CD4-positive, alpha-beta T cell treated with Interleukin-21 for 1 hour (primary cell): Measurements from ENCODE around the gene RBM26.
A peak's percentile ranks its signal among the peaks of the same experiment; 100 is the strongest.

Experiments
- DNase-seq: peaks from one replicate; pipeline ENCODE4 v3.0.0-alpha.2; 2020

Gene RBM26

GRCh38 chr13:79423801-79424642, 18.0 kb upstream of the RBM26 start:
- peak; percentile 59 for DNase-seq

- no peak for DNase-seq
Measured at GRCh38 chr13:79423340-79423739, 17.3 kb upstream of the RBM26 start.

GRCh38 chr13:79419365-79419764, 13.3 kb upstream of the RBM26 start:
- no peak for DNase-seq

GRCh38 chr13:79417741-79418140, 11.7 kb upstream of the RBM26 start:
- no peak for DNase-seq

- no peak for DNase-seq
Measured at GRCh38 chr13:79413521-79413920, 7.5 kb upstream of the RBM26 start.

- no peak for DNase-seq
Measured at GRCh38 chr13:79409828-79410227, 3.8 kb upstream of the RBM26 start.

GRCh38 chr13:79407349-79407979, 1.4 kb upstream of the RBM26 start:
- no peak for DNase-seq

GRCh38 chr13:79406597-79406908, 498 bp upstream of the RBM26 start:
- DNase-seq = no peak

- no peak for DNase-seq
Measured at GRCh38 chr13:79405501-79405830, 589 bp downstream of the RBM26 start.

- DNase-seq = peak; percentile 20
Measured at GRCh38 chr13:79404985-79405384, 1.1 kb downstream of the RBM26 start.

- DNase-seq = no peak
Measured at GRCh38 chr13:79404361-79404760, 1.7 kb downstream of the RBM26 start.

GRCh38 chr13:79403113-79403512, 2.9 kb downstream of the RBM26 start:
- no peak for DNase-seq

- no peak for DNase-seq
Measured at GRCh38 chr13:79402679-79403078, 3.4 kb downstream of the RBM26 start.

- no peak for DNase-seq
Measured at GRCh38 chr13:79402074-79402635, 3.9 kb downstream of the RBM26 start.

- DNase-seq = peak; percentile 25
Measured at GRCh38 chr13:79401259-79402070, 4.6 kb downstream of the RBM26 start.

GRCh38 chr13:79398915-79399314, 7.1 kb downstream of the RBM26 start:
- DNase-seq = no peak

GRCh38 chr13:79398127-79398526, 7.9 kb downstream of the RBM26 start:
- no peak for DNase-seq

- no peak for DNase-seq
Measured at GRCh38 chr13:79395881-79396280, 10.2 kb downstream of the RBM26 start.

- peak; percentile 54 for DNase-seq
Measured at GRCh38 chr13:79393564-79394249, 12.3 kb downstream of the RBM26 start.

- DNase-seq = peak; percentile 51
Measured at GRCh38 chr13:79392882-79393563, 13.0 kb downstream of the RBM26 start.

- DNase-seq = no peak
Measured at GRCh38 chr13:79389026-79389425, 17.0 kb downstream of the RBM26 start.

- DNase-seq = no peak
Measured at GRCh38 chr13:79387853-79388252, 18.2 kb downstream of the RBM26 start.
